Measurements from ENCODE around the gene CRY1.
"Not testable (repeated sequence)": the region's sequence is repeated elsewhere in the genome, so short reads cannot be mapped to it uniquely, and the experiment has no call there.

Gene CRY1

DNA sequence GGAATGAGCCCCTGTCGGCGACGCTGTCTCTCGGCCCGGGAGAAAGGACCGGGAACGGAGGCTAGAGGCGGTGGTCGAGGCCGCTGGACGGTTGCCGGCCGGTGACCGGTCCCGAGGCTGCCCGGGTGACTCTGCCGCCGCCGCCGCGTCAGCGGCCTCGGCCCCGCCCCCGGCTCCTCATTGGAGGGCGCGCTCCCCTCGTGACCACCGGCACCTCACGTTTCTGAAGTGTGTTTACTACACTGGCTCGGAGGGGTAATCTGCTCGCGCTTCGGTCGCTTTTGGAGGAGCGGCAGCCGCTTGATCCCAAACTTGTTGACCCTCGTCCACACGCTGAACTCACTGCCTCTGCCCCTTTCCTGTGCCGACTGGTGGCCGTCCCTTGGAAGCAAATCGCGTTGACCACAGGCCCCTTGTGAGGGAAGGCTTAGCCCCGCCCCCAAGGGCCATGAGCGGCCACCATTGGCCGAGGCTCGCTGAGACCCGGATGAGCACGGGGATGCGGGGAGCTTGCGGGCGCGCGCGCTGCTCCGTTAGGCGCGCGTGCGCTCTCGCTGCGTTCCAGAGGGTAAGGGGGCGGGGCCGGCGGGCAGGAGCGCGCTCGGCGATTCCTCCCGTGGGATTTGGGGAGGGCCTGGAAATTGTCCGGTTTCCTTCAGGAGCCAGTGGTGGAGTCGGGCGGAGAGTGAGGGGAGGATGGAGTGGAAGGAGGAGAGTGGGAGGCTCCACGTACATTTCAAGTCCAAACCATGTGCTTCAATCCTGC lies at the start of gene CRY1:
TSS of gene CRY1 (minus strand) at position 133 of the 766 bp plus-strand sequence. CDS start 588 bp downstream, outside the sequence.
- DNase-seq = peak; percentile 90

DNA sequence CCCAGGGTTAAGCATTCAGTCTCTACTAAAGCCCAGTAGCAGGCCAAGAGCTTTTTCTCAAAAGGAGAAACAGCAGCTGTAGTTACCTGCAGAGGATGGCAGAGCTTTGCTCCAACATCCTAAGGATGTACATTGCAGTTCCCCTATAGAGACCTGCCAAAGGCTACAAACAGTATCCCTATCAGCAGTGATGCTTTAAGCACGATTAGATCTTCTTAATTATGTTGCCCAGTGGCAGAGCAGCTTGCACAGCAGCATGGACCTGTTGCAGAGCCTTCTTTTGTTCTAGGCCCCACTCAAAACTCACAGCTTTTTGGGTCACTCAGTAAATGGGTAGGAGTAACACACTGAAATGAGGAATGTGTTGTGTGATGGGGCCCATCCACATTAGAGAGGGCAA lies 46.4 kb upstream of the CRY1 start:
- no peak for DNase-seq

DNA sequence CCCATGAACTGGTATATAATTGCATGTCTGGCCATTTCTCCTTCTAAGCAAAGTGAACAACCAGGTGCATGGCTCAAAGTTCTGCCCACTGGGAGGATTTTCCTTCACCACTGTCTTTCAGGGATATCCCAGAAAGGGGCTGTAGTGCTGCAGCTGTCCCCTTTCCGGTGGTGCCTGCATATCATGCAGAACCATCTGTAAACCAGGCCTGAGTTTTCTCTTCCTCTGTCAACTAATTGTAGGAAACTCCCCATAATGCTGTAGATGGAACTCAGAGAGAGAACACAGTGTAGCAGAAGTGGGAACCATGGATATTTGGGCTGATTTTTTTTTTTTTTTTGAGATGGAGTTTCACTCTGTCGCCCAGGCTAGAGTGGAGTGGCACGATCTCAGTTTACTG lies 45.6 kb upstream of the CRY1 start:
- DNase-seq = no peak

DNA sequence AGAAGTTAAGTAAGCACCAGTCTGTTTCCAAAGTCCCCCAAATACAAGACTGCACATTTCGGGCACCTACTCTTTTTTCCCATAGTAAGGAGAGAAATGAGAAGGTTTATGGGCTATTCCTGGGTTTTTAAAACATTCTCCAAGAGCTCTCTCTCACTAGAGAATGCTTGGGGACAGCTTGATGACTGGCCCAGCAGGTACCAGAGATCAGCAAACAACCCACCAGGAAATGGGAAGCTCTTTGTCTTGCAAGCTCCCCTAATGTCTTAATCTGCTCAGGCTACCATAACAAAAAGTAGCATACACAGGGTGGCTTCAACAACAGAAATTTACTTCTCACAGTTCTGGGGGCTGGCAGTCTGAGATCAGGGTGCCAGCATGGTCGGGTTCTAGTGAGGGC lies 41.8 kb upstream of the CRY1 start:
- no peak for DNase-seq

DNA sequence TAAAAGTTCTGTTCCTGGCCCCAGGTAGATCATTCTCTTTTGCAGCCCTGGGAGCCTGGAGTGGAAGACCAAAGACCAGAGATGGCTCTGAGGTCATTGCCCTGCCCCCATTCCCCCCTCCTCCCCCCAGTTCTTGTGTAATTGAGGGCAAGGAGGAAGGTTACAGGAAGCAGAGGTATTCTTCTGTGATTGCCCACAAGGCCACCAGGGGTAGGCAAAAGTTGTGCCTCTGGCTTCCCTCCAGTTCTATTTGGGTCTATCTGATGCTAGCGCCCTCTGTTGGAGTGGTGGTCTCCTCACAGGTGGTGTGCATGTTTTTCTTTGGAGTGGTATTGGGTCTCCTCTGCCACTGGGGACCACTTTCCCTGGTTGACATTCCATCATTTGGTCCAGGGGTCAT lies 41.2 kb upstream of the CRY1 start:
- DNase-seq = peak; percentile 11

DNA sequence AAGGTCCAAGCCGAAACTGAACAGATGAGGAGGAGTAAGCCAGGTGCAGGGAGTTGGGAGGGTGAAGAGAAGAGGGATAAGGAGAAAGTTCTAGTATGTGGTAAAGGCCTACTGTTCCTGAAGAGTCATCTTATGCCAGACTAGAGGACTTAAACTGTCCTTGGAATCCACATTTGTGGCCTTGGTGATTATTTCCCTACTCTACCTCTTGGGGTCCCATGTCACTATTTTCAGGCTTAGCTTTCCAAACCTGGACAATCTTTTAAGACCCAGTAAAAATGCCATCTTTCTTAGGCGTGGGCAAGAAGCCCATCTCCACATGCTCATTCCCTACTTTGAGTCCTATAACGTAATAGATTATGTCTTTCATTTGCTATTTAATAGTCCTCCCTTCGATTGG lies 40.1 kb upstream of the CRY1 start:
- no peak for DNase-seq

DNA sequence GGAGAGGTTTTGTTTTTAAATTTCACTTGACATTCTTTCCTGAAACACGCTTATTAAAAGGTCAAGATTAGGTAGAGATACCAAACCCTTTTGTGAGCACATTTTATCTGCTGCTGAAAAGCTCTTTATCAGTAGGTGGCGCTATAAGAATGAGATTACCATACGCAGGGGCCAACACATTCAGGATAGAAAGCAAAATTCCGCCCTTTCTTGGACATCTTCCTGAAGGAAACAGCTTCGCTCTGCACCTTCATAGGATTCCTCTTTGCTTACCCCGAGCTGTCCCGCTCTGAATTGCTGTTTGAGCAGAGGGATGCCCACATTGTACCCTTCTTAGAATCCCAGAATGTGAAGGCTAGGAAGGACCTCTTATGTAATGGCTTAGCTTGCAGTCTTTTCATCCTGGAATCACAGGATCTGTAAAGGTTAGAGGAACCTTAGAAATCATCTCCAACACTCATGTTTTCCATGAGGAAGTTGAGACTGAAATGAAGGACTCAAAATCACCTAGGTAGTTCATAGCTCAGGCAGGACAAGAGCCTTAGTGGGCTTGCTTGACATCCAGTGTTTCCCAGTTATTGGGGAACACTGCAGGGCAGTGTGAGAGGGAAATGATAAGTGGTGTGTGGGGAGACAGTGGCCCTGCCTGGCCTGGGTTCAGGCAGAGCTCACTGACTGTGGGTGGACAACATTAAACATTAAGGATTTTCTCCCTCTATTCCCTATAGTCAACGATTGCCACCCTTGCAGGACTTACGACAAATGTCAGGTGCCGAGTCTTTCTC lies 38.7 kb upstream of the CRY1 start:
- no peak for DNase-seq

DNA sequence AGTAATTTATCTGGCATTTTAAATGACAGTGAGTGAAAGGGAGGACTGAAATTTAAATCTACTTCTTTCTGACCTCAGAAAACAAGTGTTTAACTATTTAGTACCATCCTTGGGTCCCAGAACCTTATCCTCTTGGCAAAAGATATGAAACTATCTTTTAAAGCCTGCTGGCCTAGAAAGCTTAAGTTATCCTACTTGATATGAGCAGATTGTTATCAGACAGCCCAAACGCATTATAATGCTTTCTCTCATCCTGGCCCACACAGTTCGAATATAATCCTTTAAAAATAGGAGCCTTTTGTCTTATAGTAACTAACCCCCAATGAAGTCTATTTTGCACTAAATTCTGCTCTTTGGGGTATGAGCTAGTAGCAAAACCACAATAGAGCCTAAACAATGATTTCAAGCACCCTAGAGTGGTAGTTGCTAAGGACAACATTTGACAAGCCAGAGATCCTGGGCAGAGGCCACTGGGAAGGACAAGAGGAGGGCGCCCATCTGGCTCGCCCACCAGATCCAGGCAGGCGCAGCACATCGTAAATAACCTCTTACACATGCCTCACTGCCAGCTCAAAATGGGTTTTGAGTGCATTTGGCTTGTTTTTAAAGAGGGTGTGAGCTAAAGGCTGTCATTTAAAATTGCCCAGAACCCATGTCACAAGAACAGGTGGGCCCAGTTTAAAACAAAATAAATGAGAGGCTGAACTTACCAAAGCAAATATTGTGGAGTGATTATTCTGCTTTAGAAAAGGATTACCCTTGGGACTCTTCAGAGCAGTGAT lies 37.7 kb upstream of the CRY1 start:
- no peak for DNase-seq

DNA sequence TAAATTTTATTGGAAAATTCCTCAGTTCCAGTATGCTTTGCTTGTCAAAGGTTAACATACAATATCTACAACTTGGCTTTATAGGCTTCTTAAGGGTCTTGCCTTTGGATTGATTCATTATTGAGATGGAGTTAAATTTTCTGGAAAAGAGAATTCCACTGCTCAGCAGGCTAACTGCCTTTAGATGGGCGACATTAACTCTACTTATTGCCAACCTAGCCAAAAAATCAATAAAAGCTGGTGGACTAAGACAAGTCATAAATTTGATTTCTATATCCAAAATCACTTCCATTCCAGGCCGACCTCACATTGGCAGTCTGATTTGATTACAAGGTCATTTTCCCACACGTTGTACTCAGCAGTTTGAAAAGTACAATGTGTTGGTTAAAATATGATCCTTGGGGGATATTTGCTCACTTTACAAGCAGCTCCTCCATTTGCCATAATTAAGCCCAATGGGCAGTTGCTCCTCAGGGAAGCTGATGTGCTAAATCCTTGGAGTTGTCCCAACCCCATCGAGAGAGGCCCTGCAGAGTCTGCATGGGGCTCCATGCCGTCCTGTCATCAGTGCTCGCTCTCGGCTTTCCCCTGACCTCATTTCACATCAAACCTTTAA lies 36.1 kb upstream of the CRY1 start:
- no peak for DNase-seq

DNA sequence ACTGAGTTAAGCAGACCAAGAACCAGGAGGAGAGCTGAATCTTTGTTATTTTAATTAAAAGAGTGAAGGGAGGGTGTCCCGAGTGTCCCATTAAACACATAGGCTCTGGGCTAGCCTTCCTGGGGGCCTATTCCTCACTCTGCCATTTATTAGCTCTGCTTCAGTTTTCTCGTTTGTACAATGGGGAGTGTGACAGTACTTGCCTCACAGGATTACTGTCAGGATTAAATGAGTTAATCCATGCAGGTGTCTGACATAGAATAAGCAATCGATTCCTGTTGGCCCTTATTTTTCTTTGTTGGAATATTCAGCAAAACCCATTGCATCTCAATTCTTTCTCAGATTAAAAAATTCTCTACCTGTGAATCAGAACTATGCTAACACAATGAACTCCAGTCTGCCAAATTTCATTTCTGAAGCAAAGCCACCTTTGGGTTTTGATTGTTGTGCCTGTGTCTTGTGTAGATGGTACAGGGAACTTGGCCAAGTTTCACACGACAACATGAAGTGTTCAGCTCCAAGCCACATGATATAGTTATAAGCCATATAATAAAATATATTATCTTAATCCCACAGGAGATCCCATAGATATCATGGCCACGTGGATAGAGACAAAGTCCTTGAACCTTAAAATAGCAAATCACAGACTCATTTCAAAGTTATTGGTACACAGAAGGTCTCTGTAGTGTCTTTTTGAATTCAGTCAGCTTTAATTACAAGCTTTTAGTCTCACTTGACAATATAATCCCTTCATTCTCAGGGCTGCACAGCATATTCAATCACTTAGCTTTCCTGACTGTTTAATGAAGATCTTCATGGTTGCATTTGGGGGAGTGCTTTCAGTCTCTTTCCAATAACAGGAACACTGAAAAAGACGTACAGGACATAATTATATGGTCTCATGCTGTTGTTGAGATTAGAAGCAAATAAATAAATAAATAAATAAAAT lies 34.4 kb upstream of the CRY1 start:
- no peak for DNase-seq

DNA sequence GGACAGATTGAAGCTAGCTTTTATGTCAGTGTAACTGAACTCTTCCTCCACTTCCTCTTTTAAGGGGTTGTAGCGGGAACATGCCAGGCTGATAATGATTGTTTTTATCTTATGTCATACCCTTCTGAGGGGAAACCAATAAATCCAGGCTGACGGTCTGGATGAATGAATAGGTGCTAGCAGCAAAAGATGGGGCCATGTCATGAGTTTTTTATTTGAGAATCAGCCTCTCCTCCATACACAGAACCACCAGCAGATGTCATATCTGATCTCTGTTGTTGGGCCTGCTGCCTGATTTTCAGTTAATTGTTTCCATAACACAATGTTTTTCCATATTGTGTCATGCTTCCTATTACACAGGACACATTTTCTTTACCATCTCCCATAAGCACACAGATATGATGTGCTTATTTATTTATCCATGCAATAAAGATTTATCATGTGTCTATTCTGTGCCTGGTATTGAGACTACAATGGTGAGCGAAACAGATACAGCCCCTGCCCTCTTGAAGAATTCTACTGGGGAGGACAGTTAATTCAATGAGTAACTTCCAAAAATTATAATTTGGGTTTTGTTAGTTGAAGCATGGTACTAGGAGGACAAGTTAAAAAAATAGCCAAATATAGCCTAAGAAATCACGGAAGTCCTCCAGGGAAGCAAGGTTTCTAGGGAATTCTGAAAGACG lies 33.6 kb upstream of the CRY1 start:
- DNase-seq = no peak

DNA sequence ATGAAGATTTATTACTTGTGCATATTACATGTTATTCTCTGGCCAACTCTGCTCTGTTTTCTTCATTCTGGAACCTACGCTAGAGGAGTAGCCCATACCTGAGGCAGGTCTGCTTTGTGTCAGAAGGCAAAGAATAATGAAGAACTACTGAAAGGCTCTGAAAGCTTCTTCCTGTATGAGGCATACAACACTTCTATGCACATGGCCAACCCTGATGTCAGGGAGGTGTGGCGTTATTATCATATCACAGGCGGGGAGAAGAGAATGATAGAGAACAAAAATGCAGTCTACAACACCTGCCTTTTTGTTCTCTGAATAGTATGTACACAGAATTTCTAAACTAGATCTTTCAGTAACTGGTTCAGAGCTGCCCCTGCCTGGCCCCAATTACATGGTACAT lies 32.5 kb upstream of the CRY1 start:
- no peak for DNase-seq

DNA sequence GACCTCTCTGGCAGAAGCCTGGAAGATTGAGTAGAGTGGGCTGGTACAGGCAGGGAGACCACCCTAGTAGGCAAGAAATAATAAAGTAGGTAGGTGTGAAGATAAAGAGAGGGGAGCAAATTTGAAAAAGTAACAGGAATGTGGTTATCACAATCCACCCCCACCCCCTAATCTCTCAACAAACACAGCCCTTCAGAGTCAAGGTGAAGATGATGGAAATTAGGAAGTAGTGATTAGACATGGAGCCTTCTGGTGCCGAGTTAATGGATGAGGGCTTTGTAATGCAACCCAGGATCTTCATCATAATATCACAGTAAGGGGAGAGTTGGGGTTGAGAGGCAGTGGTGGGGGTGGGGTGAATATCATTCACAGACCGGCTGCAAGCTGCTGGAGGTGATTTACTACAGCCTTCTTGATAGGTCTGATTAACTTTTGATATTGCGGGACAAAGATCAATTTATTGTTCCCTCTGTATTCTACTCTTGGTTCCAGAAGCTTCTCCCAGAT lies 29.2 kb upstream of the CRY1 start:
- DNase-seq = no peak

DNA sequence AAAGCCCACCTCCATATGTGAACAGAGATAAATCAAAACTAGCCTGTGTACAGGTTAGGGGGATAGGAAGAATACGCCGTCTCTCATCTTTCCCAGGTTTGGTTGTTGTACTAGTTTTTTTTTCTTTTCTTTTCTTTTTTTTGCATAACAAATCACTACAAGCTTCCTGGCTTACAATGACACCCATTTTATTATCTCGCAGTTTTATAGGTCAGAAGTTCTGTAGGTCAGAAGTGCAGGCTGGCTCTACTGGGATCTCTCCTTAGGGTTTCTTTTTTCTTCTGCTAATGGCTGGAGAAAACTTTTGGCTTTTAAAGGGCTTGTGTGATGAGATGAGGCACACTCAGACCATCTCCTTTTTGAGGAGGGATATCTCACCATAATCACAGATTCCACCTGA lies 25.7 kb upstream of the CRY1 start:
- DNase-seq = no peak

DNA sequence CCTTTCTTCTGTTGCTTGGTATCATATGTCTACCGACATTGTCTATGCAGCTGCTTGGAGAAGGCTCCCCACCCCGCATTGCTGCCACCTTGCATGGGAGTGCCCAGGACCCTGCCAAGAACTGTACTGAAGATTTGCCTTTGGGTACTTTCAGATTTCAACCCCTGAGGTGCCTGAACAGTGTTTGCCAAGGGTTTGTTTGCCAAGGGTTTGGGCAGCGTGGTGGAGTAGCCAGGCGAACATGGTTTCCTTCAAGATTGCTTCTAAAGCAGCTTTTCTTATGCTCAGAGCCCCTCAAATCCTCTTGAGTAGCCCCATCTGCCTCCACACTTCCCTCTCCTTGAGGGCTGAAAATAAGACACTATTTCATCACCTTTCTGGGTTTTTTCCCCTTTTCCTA lies 25.3 kb upstream of the CRY1 start:
- no peak for DNase-seq

DNA sequence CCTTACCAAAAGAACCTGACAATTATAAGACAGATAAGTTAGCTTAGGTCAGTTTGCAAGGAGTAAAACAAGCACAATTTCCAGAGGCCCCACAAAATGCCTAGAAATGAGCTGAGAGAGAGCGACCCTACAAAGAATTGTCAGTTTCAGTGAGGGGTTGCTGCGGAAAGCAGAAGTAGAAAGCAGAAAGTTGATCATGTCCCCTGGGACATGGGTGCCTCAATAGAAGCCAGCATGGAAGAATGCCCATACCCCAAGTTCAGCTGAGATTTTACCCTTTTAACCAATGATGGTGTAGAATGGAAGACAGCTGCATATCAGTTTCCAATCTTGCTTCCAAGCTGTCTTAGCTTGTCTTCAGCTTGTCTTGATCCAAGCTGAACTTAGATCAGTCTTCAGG lies 21.8 kb upstream of the CRY1 start:
- DNase-seq = no peak

DNA sequence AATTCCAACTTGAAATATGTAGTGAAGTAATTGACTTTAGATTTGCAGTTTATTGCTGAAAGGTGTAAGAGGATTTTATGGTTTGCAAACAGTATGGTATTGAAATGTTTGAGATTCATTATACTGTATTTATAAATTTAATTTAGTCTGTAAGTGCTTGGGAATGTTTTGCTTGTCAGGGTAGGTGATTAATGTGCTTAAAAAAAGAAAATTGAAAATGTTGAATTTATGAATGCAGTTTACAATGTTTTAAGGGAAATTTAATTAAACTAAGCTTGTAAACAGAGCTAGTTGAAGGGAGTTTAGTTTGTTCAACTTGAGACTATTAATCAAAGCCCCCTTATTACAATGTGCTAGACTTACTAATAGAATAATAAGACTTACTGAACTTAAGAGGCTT lies 18.0 kb upstream of the CRY1 start:
- no peak for DNase-seq

DNA sequence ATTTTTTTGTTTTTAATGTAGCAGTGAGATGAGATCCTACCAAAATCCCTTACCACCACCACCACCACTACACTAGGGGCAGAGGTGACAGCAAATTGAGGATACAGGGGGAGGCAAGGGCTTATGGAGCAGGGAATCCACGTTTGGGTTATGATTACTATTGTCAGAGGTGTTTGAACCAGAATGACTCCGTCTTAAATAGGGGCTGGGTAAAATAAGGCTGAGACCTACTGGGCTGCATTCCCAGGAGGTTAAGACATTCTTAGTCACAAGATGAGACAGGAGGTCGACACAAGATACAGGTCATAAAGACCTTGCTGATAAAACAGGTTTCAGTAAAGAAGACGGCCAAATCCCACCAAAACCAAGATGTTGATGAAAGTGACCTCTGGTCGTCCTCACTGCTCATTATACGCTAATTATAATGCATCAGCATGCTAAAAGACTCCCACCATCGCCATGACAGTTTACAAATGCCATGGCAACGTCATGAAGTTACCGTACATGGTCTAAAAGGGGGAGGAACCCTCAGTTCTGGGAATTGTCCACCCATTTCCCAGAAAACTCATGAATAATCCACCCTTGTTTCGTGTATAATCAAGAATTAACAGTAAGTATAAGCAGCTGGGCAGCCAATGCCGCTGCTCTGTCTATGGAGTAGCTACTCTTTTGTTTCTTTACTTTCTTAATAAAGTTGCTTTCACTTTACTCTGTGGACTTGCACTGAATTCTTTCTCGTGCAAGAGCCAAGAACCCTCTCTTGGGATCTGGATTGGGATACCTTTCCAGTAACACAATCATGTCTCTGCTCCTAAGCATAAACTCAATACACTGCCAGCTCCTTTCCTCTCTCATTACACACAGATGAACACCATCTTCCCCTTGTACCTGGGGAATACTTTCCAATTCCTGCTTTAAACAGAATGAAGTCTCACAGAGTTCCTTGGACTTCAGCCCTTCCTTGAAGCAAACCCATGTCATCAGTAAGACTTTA lies 16.7 kb upstream of the CRY1 start:
- DNase-seq = no peak

DNA sequence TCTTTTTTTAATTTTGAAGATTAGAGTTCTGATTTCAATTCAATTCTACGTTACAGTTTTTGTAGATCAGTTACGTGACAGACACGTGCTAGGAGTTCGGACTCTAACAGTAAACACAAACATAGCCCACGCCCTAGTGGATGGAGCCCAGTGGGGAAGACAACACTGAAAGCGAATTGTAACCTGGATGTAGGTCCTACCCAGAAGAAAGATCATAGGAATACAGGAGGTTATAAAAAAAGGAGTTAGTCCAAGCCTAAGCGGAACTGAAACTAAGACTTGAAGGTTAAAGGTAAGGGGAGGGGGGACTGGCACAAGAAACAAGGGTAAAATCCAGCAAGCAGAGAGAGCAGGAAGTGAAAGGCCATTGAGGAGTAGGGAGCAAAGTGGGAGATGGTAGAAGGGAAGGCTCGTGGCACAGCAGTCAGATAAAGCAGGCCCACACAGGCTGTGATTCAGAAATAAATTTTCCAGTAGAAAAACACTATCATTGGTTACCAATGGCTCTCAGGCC lies 15.7 kb upstream of the CRY1 start:
- no peak for DNase-seq

DNA sequence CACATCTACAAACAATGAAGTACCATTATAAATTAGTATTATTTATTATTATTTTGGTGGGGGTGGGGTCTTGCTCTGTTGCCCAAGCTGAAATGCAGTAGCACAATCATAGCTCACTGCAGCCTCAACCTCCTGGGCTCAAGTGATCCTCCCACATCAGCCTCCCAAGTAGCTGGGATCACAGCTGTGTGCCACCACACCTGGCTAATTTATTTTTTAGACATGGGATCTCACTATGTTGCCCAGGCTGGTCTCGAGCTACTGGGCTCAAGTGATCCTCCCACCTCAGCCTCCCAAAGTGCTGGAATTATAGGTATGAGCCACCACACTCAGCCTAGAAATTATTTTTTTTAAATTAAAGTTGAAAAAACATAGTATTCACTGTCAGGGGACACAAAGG lies 15.0 kb upstream of the CRY1 start:
- DNase-seq = not testable (repeated sequence)
